NCI-H2227 (cell line): Measurements from ENCODE around the gene CAMK2G.
"Not testable (repeated sequence)": the region's sequence is repeated elsewhere in the genome, so short reads cannot be mapped to it uniquely, and the experiment has no call there.

Source experiments
- DNase-seq: peaks from one replicate; lab custom pipeline; 2025; ENCODE audit not compliant: unreplicated experiment; lab: John Stamatoyannopoulos, UW

Gene CAMK2G

DNA sequence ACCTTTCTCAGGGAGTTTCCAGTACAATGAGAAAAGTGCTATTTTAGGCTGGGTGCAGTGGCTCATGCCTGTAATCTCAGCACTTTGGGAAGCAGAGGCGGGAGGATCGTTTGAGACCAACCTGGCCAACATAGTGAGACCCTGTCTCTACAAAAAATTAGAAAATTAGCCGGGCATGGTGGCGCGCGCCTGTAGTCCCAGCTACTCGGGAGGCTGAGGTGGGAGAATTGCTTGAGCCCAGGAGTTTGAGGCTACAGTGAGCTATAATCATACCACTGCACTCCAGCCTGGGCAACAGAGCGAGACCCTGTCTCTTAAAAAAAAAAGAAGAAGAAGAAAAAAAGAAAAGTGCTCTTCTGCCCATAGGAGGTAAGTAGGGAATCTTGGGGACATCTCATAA lies 78.3 kb downstream of the CAMK2G start:
- not testable (repeated sequence) for DNase-seq

DNA sequence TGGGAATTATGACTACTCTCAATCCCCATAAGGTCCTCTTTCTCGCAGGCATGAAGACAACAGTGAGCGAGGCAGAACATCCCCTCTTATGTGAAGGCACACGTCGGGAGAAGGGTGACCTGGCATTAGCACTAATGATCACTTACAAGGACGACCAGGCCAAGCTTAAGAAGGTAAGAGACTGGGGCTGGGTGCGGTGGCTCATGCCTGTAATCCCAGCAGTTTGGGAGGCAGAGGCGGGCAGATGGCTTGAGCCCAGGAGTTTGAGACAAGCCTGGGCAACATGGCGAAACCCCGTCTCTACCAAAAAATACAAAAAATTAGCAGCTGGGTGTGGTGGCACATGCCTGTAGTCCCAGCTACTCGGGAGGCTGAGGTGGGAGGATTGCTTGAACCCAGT lies 78.9 kb downstream of the CAMK2G start:
- DNase-seq = not testable (repeated sequence)

DNA sequence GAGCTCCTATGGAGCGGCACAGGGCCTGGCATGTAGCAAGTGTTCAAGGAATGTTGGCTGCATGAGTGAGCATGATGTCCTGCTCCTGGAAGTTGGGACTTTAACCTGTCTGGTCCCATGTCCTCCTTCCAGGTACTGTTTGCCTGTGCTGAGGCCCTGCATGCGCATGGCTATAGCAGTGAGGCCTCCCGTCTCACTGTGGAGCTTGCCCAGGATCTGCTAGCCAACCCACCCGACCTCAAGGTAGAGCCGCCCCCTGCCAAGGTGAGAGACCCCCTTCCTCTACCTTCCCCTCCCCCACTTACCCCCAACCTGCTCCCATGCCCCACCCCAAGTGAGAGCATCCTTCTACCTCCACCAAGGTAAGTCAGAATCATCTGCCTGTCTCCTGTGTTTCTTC lies 80.9 kb downstream of the CAMK2G start:
- no peak for DNase-seq

GRCh38 chr10:73791871-73792400 lies 82.4 kb downstream of the CAMK2G start:
- DNase-seq = no peak

- no peak for DNase-seq
Measured at GRCh38 chr10:73790886-73791625, 83.3 kb downstream of the CAMK2G start.

DNA sequence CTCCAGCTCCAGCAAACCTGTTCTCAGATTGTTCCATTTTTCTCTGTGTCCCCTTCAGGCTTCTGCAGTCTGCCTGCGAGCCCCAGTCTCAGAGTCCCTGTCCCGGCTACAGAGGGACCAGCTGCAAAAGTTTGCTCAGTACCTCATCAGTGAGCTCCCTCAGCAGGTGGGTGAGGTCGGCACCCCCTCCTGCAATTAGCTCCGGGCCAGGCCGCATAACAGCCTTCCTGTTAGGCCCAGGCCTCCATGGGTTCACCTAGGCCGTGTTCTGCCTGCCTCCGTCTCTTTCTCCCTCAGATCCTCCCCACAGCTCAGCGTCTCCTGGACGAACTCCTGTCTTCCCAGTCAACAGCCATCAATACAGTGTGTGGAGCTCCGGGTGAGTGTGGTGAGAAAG lies 84.7 kb downstream of the CAMK2G start:
- no peak for DNase-seq

DNA sequence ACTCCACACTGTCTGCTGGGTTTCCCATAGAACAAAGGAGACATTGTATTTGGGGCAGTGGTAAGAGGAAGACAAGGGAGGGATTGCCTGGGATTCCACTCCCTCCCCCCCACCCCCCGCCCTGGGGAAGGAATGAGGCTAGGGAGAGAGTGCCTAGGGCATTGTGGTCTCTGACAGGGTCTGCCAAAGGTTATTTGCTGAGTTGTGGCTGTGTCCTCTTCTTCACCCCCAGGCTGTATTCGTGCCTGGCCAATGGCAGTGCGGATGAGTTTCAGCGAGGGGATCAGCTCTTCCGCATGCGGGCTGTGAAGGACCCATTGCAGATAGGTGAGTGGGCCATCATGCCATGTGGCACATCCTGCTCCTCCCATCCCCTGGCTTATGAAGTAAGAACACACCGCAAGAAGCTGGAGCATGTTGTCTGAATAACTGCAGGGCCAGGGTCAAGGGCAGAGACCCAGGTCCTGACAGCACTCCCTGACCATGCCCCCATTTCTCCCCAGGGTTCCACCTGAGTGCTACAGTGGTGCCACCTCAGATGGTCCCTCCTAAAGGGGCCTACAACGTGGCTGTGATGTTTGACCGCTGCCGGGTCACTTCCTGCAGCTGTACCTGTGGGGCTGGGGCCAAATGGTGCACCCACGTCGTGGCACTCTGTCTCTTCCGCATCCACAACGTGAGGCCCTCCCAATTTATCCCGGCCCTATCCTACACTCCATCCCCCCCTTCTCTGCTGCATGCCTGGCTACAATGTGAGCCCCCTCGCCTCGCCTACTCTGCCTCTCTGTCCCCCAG lies 85.3 kb downstream of the CAMK2G start:
- DNase-seq = no peak

GRCh38 chr10:73787031-73787800 lies 87.1 kb downstream of the CAMK2G start:
- DNase-seq = not testable (repeated sequence)

- no peak for DNase-seq
Measured at GRCh38 chr10:73786512-73786885, 87.9 kb downstream of the CAMK2G start.

DNA sequence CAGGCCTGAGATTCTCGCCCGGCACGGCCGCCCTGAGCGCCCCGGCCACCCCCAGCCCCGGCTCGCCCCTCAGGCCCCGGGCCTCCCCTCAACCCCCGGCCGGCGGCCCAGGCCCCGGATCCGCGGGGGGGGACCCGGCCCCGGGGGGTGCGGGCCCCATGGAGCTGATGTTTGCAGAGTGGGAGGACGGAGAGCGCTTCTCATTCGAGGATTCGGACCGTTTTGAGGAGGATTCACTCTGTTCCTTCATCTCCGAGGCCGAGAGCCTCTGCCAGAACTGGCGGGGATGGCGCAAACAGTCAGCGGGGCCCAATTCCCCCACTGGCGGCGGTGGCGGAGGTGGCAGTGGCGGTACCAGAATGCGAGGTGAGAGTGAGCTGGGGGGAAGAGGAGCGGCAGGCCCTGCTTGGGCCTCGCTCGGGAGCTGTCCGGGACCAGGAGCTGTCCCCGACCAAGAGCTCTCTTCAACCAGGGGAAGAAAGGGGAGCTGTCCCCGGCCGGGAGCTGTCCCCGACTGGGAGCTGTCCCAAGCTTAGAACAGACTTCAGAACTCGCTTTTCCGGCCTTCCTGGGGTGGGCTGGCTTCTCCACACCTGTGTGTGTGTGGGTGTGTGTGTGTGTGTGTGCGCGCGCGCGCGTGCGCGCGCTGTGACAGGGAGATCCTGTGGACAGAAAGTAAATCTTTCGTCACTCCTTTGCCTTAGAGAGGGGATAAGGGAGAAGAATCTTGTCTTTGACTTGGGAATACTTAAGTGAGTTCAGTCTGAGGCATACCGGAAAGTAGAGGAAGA lies 88.4 kb downstream of the CAMK2G start:
- DNase-seq = peak; percentile 43

- peak; percentile 89 for DNase-seq
Measured at GRCh38 chr10:73785211-73785720, 89.1 kb downstream of the CAMK2G start, which contains the start of gene ZSWIM8. Gene ZSWIM8 (plus strand): TSS chr10:73785606. CDS start chr10:73785879, 273 bp downstream.

GRCh38 chr10:73782749-73783085 lies 91.6 kb downstream of the CAMK2G start:
- no peak for DNase-seq

DNA sequence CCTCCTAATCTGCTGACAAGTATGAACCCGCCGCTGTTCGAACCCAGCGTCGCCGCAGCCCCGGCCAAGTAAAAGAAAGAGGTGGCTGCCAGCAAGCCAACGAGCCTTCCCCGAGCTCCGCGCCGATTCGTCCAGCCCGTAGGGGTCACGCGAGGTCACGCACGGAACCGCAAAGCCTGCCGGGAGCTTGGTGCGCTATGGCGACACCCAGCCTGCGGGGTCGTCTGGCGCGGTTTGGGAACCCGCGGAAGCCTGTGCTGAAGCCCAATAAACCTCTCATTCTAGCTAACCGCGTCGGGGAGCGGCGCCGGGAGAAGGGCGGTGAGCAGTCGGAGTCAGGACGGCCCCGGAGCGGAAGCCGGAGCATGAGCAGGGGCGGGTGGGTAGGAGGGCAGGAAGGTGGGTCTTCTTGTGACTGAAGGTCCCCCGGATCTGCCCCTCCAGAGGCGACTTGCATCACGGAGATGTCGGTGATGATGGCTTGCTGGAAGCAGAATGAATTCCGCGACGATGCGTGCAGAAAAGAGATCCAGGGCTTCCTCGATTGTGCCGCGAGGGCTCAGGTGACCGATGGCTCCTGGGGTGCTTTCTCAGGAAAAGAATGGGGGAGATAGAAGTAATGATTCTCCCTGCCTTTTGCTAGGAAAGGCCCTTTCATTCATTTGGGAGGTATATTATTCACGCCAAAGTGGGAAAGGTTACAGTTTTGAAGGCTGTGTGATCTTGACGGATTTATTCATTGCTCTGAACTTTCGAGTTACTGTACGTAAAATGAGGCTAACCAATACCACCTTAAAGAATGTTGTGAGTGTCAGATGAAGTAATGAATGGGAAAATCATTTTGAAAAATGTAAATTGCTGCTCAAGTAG lies 92.2 kb downstream of the CAMK2G start, which contains the start of gene CHCHD1:
Gene CHCHD1 (plus strand): TSS at position 170 of the 870 bp plus-strand sequence. CDS start 28 bp downstream, at position 198.
- peak; percentile 90 for DNase-seq

DNA sequence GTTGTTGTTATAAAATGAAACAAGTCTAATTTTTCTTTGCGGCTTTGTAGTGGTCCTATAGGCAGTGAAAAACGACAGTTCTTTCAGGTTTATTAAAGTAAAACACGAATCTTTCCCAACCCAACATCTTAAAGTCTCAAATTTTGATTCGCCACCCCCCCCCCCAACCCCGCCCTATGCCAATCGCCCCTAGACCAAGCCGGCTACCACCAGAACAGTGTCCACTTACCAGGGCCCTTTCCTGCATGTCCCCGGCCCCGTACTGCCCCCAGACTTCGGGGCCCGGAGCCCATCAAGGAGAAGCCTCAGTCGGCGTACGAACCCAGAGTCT lies 92.8 kb downstream of the CAMK2G start:
- DNase-seq = no peak

GRCh38 chr10:73780966-73781365 lies 93.4 kb downstream of the CAMK2G start:
- no peak for DNase-seq

DNA sequence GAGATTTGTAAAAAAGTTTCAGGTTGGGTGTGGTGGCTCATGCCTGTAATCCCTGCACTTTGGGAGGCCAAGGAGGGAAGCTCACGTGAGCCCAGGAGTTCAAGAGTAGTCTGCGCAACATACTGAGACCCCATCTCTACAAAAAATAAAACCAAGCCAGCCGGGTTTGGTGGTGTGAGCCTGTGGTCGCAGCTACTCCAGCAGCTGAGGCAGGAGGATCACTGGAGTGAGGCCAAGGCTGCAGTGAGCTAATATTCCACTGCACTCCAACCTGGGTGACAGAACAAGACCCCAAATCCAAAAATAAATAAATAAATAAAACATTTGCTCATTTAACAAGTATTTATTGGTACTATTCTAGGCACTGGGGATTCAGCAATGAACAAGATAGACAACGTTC lies 94.1 kb downstream of the CAMK2G start:
- no peak for DNase-seq

DNA sequence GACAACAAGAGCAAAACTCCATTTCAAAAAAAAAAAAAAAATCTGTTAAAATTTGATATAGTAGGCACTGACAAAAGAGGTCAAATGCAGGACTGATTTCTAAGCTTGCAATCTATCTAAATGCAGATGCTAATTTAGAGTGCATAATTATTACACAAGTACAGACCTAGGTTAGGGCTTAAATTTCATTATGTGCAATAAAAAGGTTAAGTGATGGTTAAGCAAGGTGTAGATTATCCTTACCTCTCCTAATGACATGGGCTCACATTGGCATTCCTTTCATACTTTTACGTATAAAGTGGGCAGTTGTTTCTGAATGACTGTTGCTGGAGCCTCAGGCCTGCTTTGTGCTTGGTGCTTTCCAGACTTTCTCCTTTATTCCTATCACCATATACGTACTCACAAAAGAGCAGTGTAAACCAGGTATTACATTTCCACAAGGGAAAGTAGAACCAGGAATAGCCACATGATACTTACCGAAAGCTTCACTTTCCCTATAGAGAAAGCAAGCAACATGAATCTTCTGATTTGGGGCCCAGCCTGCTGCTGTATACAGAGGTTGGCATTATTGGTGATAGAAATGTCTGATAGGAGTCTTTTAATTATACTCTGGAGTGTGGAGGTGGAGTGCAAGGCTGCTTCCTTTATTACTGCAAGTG lies 94.7 kb downstream of the CAMK2G start:
- no peak for DNase-seq

- no peak for DNase-seq
Measured at GRCh38 chr10:73779018-73779417, 95.3 kb downstream of the CAMK2G start.

DNA sequence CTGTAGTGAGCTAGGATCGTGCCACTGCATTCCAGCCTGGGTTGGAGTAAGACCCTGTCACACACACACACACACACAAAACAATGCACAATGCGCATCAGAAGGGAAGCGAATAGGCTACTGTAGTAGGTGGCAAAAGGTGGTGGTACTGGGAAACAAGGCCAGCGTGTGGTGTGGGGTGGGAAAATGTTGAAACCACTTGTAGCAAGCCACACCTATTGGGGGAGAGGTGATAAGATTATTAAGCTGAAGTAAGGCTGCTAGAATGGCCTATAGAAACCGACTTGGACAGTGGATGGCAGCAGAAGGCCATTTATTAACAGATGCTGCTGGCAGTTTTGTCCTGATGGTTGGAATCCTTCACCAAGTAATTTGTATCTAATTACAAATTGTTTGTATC lies 99.7 kb downstream of the CAMK2G start:
- DNase-seq = peak; percentile 6
